ENCODE measurements around the gene PRKCQ.

PRKCQ gene

GRCh38 chr10:6401558-6402348 is 178.3 kb downstream of the PRKCQ start:
- ATAC-seq (ENCODE audit: insufficient read depth, low read depth) (peak; percentile 96), DNase-seq (peak; percentile 66)
- H3K9ac ChIP-seq (ENCODE audit: low read depth, low read length) = peak overlapping the region; percentile 4; the same call in 1 of the 2 replicates

GRCh38 chr10:6400821-6401465 is 179.1 kb downstream of the PRKCQ start:
- Histone ChIP-seq H3K9me3 (ENCODE audit: insufficient read depth, low read length, severe bottlenecking) (no peaks in the 10 kb centered on the region), H3K4me3 (ENCODE audit: low read depth in 1 of 2, low read length in 2 of 2) (no peak overlapping the region), H3K27me3 (ENCODE audit: insufficient read depth, low read length, poor library complexity) (no peaks in the 10 kb centered on the region), H2AFZ (ENCODE audit: low read depth, low read length) (no peak overlapping the region), H3K4me1 (ENCODE audit: insufficient read depth, low read length) (peaks cover 12% of the 10 kb centered on the region), H4K20me1 (ENCODE audit: insufficient read depth, low read length) (no peaks in the 10 kb centered on the region), H3K4me2 (ENCODE audit: insufficient read depth, low read length) (no peak overlapping the region), H3K9ac (ENCODE audit: low read depth, low read length) (no peak overlapping the region), H3K36me3 (ENCODE audit: insufficient read depth, low read length) (no peaks in the 10 kb centered on the region), H3K79me2 (ENCODE audit: insufficient read depth, low read length) (no peaks in the 10 kb centered on the region), H3K27ac (ENCODE audit: low read length) (no peak overlapping the region)
- TF ChIP-seq CTCF (IDR thresholded peaks at IDR 0.05; ENCODE audit: borderline replicate concordance, extremely low read depth, low read length, poor library complexity, severe bottlenecking) = no peak
- no peak for TF ChIP-seq EZH2 (IDR thresholded peaks at IDR 0.05; ENCODE audit: borderline replicate concordance, low read depth, low read length, severe bottlenecking)
- no peak for ATAC-seq (ENCODE audit: insufficient read depth, low read depth)
- DNase-seq = no peak

More at GRCh38 chr10:6401558-6402348, 178.3 kb downstream of the PRKCQ start:
- Histone ChIP-seq H3K9me3 (ENCODE audit: insufficient read depth, low read length, severe bottlenecking) (no peaks in the 10 kb centered on the region), H3K27ac (ENCODE audit: low read length) (no peak overlapping the region), H3K79me2 (ENCODE audit: insufficient read depth, low read length) (no peaks in the 10 kb centered on the region), H3K36me3 (ENCODE audit: insufficient read depth, low read length) (no peaks in the 10 kb centered on the region), H3K4me3 (ENCODE audit: low read depth in 1 of 2, low read length in 2 of 2) (no peak overlapping the region), H2AFZ (ENCODE audit: low read depth, low read length) (no peak overlapping the region), H4K20me1 (ENCODE audit: insufficient read depth, low read length) (no peaks in the 10 kb centered on the region), H3K4me2 (ENCODE audit: insufficient read depth, low read length) (peak overlapping the region; percentile 28), H3K4me1 (ENCODE audit: insufficient read depth, low read length) (peaks cover 12% of the 10 kb centered on the region), H3K27me3 (ENCODE audit: insufficient read depth, low read length, poor library complexity) (no peaks in the 10 kb centered on the region)
- TF ChIP-seq EZH2 (IDR thresholded peaks at IDR 0.05; ENCODE audit: borderline replicate concordance, low read depth, low read length, severe bottlenecking) = no peak
- TF ChIP-seq CTCF (IDR thresholded peaks at IDR 0.05; ENCODE audit: borderline replicate concordance, extremely low read depth, low read length, poor library complexity, severe bottlenecking) = peak; percentile 89

GRCh38 chr10:6400331-6400730 is 179.7 kb downstream of the PRKCQ start:
- ATAC-seq (ENCODE audit: insufficient read depth, low read depth) (no peak), DNase-seq (no peak)
- Histone ChIP-seq H3K4me3 (ENCODE audit: low read depth in 1 of 2, low read length in 2 of 2) (no peak overlapping the region), H3K27me3 (ENCODE audit: insufficient read depth, low read length, poor library complexity) (no peaks in the 10 kb centered on the region), H3K36me3 (ENCODE audit: insufficient read depth, low read length) (no peaks in the 10 kb centered on the region), H3K4me1 (ENCODE audit: insufficient read depth, low read length) (peaks cover 12% of the 10 kb centered on the region), H4K20me1 (ENCODE audit: insufficient read depth, low read length) (no peaks in the 10 kb centered on the region), H3K79me2 (ENCODE audit: insufficient read depth, low read length) (no peaks in the 10 kb centered on the region), H3K4me2 (ENCODE audit: insufficient read depth, low read length) (no peak overlapping the region), H2AFZ (ENCODE audit: low read depth, low read length) (no peak overlapping the region), H3K9ac (ENCODE audit: low read depth, low read length) (no peak overlapping the region), H3K9me3 (ENCODE audit: insufficient read depth, low read length, severe bottlenecking) (no peaks in the 10 kb centered on the region), H3K27ac (ENCODE audit: low read length) (no peak overlapping the region; the same call in 1 of the 2 replicates)
- TF ChIP-seq EZH2 (IDR thresholded peaks at IDR 0.05; ENCODE audit: borderline replicate concordance, low read depth, low read length, severe bottlenecking) (no peak), CTCF (IDR thresholded peaks at IDR 0.05; ENCODE audit: borderline replicate concordance, extremely low read depth, low read length, poor library complexity, severe bottlenecking) (no peak)
